Suppressor macrophage (primary cell): ENCODE data around the gene SDK1.

Source experiments
- DNase-seq, 4 experiments: peaks; one replicate each; pipeline ENCODE4 v3.0.0-alpha.2; 2020 to 2022

SDK1 gene

DNA sequence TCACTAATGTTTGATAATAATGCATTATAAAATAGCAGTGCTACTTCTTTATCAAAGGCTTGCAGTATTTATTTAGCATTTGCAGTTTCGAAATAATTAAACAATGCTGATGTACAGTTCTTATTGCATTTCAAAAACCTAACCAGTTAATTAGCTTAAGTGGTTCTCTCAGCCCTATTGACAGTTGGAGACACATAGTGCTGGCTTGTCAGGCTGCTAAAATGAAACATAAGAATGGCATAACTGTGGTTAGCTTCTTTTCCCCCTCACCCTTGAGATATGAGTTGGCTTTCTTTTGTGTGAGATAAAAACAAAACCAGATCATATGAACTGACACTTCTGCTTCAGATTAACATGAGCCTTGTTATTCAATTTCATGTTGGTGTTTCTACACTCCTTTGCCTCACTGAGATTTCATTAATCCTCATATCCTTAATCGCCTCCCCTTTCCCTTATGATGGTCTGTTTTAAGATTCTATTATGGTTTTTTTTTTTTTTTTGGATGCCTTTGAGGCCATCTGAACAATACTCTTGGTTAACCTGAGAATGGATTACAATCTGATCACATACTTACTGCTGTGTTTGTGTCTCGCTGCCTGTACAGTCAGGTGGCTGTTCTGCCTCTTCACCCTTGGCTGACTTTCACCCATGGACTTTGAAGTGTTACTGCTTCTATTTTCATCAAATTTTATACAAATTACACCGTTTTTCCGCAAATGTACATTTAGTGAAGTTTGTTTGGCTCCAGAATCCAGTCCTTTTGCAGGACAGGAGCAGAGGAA, 108.0 kb downstream of the SDK1 start:
- DNase-seq: no peak

DNA sequence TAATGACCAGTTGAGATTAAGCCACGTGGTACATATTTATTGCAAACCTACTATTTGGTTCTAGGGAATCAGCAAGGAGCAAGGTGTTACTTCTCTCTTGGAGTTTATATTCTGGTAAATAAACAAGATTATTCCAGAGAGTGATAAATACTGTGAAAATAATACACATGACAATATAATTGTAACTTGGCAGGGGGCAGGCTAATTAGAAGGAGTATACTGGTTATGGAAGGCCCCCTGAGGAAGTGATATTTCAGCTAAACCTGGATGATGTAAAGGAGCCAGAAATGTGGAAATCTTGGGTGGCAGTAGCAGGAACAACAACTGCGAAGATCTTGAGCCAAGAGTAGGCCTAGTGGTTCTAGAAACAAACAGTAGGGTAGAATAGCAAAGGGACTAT, 111.8 kb downstream of the SDK1 start:
- DNase-seq: no peak

DNA sequence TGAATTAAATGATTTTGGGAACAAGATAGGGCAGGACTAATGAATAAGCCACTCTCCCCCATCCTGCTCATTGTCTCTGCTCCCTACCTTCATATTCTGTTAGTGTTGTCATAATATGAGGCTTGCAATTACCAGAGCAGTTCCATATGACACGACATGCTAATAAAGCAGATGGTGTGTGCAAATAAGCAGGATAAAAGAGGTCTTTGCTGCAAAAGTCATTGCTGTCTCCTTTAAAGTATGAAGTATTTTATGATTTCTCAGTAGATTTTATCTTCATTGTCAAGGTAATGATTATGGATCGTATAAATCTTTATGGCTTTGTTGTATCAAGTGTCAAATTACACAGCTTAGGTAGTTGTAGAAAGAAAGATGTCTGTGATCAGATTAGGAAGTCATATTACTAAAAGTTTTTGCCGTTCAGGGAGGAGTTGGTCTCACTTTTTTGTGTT, 114.8 kb downstream of the SDK1 start:
- no peak for DNase-seq

DNA sequence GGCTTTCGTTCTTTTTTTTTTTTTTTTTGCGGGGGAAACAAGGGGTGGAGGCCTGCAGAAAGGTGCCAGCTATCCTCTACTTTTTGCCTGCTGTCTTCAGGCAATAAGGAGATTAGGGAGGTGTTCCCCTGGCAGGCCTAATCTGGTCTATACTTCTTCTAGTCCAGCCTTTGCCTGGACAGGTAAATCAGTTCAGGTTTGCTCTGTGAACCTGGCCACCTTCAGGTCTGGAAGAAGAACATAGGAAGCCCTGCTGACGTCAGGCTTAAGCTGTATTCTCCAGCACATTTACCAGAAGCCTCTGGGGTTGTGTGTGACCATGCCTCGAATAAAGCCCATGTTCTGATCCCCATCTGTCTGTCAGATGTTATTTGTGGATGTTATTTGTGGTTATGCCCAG, 115.4 kb downstream of the SDK1 start:
- DNase-seq: no peak

DNA sequence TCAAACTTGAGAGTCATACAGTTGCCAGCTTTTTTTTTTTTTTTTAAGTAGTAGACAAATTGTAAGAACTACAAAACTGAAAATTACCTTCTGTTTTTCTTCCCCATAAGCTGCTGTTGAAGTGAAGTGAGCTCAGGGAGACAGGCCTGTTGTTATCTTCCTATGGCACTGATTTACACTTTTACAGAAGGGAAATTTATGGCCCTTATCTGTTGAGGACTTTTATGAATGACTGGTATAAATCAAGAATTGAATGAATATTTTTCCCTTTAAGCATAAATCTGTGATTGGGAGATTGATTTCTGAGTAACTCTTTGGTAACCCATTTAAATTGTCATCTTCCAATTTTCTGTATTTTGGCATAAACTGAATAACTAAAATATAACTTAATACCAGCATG, 124.0 kb downstream of the SDK1 start:
- DNase-seq: no peak

DNA sequence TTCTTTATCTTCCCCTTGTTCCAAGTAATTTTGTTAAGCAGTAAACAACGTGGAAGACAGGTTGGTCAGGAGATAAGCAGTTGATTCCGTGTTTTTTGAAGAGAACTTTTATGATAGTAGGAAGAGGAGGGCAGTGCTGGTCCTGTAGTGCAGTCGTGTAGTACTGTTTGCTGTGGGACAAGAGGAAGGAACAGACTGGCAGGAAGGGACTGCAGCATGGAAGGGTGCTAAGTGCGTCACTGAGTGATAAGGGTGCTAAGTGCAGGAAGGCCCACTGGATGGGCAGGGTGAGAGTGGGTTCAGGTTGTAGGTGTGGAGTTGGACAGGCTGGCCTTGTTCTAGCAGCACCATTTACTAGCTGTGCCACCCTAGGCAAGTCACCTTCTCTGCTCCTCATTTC, 125.0 kb downstream of the SDK1 start:
- no peak for DNase-seq

DNA sequence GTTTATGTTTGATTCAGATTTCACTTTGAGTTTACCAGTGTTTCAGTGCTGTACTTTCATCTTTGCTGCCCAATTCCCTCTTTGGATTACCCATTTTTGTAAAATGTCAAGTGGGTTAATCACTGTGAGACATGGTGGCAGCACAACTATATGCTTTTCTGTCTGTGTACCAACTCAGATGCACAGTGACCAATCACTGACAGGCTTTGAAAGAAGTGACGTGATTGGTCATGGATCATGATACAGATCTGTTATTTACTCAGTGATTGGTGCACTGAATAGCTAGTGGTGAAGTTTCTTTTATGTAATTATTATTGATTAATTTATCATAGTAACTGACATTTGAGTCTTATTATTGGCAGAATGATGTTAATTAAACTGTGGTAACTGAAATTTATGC, 126.9 kb downstream of the SDK1 start:
- no peak for DNase-seq

DNA sequence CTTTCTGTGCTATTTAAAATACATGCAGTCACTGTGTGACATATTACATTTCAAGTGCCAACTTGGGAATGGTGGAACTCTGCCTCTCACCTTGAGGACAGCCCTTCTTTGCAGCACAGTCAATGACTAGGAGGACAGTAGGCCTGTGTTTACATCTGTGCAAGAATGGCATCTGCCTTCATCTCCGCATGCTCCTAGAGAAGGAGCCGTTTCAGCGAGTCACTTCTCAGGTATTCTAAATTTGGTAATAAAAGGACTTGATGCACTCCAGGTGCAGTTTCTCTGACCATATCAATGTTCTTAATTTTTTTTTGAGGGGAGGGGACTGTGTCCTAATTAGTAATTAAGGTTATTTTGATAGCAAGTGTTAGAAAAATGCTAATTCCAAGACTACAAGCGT, 128.9 kb downstream of the SDK1 start:
- no peak for DNase-seq

DNA sequence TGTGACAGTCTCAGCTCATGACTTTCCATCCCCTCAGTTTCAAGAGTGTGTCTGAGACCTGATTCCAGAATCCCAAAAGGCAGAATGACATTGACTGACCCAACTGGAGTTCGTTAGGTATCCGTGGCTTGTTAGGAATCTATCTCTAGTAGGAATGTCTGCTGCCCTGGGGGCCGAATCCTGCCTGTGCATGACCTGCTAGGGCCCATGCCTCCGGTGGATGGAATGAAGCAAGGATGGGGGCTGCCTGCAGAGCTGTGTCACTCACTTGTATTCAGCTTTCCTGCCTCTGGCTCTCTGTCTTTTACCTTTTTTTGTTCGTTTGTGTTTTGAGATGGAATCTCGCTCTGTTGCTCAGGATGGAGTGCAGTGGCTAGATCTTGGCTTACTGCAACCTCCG, 129.5 kb downstream of the SDK1 start:
- no peak for DNase-seq

DNA sequence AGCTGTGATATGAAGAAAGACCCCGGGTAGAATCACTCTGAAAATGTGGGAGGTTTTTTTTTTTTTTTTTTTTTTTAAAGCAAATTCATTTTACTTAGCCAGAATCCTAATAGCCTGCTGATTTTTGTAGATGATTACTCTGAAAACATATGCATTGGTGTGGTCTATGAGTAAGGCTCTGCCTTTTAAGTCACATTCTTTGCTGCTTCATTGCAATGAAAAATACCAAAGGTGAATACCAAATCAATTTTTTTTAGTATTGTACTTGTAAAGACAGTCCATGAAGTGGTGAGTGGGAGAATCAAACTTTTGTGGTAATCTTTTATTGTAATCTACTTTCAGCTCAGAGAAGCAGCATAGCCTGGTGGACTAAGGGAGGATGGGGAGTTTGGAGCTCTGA, 130.3 kb downstream of the SDK1 start:
- no peak for DNase-seq

DNA sequence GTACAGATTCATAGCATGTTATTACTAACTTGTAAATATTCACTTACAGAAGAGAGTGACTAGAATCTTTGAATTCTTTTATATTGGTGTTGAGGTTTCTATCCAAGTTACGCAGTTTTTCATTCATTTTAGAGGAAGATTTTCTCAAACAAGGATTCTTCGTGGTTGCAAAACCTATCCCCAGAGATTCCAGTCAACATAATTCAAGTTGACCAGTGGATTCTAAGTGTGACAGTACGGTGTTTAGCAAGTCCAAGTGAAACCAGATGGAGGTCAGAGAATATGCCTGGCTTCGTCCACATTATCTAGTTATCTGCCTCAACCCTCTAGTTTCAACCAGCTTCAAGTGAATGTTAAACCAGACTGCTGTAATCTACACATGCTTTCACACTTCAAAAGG, 131.9 kb downstream of the SDK1 start:
- DNase-seq: no peak

DNA sequence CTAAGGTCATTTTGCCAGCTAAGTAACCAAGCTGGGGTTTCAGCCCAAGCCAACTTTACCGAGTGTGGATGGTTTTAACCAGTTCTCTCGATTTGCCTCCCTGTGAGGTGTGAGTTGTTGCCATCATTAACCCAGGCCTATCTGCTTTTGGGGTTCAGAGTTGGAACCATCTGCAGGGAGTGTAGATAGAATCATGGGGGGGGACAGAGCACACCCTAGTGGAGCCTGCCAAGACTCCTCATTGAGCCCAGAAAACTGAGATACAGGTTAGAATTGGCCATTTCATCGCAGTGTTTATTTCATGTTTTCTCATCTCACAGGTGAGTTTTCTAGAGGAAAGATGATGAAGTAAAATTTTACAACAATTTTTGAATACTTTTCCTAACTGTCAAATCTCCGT, 133.6 kb downstream of the SDK1 start:
- no peak for DNase-seq

DNA sequence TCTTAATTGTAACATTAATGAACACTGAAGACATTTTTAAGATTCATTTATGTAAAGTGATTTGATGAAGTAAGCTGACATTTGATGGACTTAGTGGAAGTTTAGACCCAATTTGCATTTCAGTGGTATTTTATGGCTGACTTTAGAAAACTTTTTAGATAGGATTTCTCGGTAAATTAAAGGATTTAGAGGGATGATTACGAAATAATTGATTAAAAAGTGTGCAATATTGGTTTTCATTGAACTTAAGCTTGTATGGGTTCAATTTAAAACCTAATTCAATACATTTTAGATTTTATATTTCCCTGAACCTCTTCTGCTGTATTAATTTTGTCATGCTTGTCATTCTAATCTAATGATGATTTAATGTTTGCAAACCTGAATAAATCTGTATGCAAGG, 135.1 kb downstream of the SDK1 start:
- DNase-seq: no peak

DNA sequence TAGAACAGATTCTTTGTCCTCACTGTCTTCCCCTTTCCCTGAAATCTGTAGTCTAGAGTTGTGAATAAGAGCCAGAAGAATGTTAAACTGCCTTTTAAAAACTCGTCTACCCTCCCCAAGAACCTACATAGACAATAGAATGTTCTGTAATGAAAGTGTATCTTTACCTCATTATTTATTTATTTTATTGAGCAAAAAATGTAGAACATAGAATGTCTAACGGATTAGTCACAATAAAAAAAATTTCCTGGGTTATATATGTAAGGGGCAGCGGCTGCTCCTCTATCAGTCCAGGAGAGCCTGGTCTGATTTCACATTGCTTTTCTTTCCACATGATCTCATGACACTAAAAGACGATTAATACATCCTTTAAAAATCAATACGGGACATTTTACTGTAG, 135.7 kb downstream of the SDK1 start:
- no peak for DNase-seq

DNA sequence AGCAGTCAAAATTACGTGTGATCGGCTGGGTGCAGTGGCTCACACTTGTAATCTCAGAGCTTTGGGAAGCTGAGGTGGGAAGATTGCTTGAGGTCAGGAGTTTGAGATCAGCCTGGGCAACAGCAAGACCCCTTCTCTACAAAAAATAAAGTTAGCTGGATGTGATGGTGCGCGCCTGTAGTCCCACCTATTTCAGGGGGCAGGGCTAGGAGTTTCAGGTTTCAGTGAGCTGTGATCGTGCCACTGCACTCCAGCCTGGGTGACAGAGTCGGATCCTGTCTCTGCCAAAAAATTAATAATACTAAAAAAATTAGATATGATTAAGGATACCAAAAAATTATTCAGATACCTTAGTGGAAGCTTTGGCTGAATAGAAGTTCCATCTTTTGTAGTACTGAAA, 136.4 kb downstream of the SDK1 start:
- DNase-seq: no peak

DNA sequence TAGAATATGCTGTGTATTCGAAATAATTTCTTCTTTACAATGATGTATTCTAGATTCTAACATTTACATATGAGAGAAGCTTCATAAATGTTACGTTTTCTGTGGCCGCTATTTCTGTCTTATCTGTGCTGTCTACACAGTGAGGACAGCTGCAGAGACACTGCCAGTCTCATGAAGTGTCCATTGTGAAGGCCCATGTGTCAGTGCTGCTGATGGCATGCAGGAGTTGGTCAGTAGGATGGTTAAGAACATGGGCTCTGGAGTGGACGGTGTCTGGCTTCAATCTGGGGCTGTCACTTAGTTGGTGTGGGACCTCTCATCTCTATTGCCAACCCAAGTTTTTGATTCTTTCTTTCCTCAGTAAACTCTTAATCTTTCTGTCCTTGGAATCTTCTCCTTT, 137.3 kb downstream of the SDK1 start:
- no peak for DNase-seq

DNA sequence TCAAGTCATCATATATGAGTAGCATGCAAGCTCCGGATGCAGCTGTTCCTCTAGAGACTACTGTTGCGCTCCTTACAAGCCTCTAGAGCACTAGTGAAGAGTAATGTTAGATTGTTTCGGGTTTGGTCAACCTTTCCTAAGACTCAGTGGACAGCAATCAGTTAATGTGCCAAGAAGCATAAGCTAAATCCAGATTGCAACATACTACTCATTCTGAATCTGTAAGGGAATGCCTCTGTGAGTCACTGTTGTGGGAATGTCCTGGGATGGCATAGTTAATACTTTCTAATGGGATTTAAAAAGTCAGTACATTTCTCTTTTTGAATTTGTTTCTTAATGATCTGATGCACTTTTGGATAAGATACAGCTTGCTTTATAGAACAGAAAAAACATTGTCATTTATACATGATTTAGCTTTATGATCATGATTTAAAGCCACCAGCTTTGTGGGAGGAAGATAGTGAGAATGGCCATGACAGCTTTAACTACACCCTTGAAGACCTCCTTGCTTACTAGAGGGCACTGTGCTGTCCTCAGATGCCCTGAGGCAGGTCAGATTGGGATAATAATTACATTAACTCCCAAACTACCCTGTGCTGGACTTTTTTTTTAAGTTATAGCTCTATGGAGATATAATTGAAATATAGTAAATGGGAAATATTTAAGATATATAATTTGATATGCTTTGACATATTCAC, 138.4 kb downstream of the SDK1 start:
- DNase-seq: no peak

DNA sequence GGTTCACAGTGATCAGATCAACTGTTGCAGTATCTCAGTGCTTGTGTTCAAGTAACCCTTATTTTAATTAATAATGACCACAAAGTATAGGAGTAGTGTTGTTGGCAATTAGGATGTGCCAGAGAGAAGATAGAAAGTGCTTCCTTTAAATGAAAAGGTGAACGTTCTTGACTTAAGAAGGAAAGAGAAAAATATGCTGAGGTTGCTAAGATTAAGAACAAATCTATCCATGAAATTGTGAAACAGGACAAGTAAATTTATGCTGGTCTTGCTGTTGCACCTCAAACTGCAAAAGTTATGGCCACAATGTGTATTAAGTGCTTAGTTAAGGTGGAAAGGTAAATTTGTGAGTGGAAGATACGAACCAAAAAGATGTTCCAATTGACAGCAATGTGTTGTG, 139.5 kb downstream of the SDK1 start:
- DNase-seq: no peak

DNA sequence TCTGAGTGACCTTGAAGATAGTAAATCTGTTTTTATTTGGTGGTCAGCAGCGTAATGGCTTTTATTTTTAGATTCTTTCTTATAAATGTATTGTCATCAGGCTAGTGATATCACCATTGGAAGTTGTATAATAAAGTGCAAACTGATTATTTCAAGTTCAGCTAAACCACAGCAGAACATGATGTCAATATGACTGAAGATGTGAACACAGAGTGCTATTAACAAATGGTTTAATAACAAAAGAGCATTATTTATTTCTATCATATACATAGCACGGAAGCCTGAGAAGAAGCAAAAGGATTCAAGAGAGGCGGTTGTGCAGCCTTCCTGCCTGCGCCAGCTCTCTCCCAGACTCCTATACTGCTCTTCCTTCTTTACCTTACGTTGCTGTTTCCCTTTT, 142.7 kb downstream of the SDK1 start:
- no peak for DNase-seq

DNA sequence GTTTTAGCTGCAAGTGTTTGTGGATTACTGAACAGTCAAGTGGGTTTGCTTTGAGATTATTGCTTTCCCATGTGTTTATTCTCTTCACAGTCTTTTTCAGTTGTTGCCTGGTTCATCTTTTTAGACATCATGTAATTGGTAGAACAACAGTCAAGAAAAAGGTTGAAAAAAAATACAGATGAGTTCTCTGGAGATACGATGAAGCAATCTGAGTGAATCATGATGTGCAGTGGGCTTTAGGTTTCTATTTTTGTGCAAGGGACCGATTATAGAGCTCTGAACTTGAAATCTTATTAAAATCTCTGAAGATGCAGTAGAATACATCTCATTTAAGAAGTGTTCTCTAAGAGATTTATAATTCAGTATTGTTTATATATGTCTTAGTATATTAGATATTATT, 145.7 kb downstream of the SDK1 start:
- no peak for DNase-seq

DNA sequence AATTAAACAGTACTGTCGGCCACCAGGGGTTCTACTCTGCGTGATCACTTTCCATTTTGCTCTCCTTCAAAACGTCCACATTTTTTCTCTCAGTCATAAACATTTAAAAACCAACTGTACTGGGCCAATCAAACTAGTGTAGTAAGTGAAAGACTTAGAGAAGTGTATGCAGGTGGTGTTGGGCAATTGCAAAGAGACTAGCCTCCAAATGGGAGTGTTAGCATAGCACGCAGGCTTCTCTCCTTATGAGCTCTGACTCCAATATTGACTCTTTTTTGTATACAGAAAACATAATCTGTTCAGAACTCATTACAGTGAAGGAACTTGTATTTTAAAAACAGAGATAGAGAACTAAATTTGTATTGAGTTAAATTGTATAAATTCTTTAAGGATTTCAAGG, 150.6 kb downstream of the SDK1 start:
- no peak for DNase-seq

DNA sequence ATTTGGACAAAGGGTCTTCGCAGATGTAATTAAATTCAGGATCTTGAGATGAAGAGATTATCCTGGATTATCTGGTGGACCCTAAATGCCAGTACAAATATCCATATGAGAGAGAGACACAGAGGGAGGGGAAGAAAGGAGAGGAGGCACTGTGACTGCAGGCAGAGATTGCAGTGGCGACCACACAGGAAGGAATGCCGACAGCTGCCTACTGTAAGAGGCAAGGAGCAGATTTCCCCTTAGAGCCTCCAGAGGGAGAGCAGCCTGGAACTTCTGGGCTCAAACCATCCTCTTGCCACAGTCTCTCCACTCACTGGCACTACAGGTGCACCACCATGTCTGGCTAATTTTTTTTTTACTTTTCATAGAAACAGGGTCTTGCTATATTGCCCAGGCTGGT, 152.3 kb downstream of the SDK1 start:
- DNase-seq: no peak

DNA sequence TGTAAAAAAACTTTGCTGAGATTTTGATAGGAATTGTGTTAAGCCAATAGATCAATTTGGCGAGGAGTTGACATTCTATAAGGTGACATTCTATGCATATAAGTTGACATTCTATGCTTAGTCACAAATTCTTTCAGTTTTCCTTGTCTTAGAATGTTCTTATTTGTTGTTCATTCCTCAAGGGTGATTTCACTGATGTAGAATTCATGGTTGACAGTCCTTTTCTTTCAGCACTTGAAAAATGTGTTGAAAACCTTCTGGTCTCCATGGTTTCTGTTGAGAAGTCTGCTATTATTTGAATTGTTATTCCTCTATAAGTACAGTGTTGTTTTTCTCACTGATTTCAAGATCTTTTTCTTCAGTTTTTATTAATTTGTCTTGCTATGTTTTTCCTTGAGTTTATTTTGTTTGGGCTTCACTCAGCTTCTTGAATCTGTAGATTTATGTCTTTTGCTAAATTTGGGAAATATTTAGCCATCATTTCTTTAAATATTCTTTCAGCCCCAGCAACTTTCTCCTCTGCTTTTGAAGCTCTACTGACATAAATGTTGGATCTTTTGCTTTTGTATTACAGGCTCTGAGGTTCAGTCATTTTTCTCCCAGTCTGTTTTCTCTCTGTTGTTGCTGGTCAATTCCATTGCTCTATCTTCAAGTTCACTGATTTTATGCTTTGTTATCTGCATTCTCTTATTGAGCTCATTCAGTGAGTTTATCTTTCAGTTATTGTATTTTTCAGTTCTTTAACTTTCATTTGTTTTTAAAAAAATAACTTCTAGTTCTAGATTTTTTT, 154.9 kb downstream of the SDK1 start:
- DNase-seq: no peak

DNA sequence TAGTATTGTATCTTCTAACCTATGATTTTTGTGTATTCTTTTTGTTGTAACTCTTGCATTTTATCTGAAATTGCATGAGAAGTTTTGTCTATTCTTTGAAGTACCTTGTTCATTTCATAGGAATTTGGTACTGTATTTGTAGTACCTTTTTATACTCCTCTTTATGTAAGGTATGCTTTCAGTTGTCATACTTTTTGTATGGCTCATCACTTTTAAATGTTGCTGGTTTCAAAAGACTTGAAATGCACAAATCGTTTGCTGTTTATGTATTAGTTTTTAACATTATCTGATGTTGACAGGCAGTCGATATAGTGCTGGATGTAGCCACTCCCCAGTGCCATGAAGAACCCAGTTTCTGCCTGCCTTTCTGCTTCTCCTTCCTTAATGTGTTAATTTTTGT, 158.1 kb downstream of the SDK1 start:
- DNase-seq: no peak
